Measurements from ENCODE around the gene MICOS13. TPM values are rescaled to one million over a fixed set of nuclear protein-coding genes. Genes with fewer than 3 reads are reported as not detected.

MICOS13 gene
- total RNA-seq, 4 donors from 2014 or later, result 43.6 to 65.5 (median 54.1) TPM

- peak in 1 of 2 donors; percentile 86 for DNase-seq (ENCODE audit: low spot score in 2 of 2)
- no peak overlapping the region for H3K4me3 ChIP-seq (ENCODE audit: low read depth, poor library complexity, severe bottlenecking)
- intact Hi-C loops (cut with DNase I; ENCODE audit: low total_unique reads), result no loop called here
- TF ChIP-seq POLR2A (IDR thresholded peaks at IDR 0.05), result no peak
- TF ChIP-seq CTCF (IDR thresholded peaks at IDR 0.05), result no peak
- WGBS, 2 donors, result 86 to 87% methylated on average over 34 to 35 of the region's 39 CpGs
Measured at GRCh38 chr19:5693195-5694166, 13.2 kb upstream of the MICOS13 start.

- 75 to 77% methylated on average over 7 of the region's 7 CpGs for WGBS, 2 donors
- TF ChIP-seq CTCF (IDR thresholded peaks at IDR 0.05) (no peak), POLR2A (IDR thresholded peaks at IDR 0.05) (no peak)
- H3K4me3 ChIP-seq (ENCODE audit: low read depth, poor library complexity, severe bottlenecking), result no peak overlapping the region
- intact Hi-C loops (cut with DNase I; ENCODE audit: low total_unique reads), result no loop called here
- no peak for DNase-seq (ENCODE audit: low spot score in 2 of 2)
Measured at GRCh38 chr19:5692723-5693194, 12.4 kb upstream of the MICOS13 start.

- TF ChIP-seq CTCF (IDR thresholded peaks at IDR 0.05), result no peak
- TF ChIP-seq POLR2A (IDR thresholded peaks at IDR 0.05), result no peak
- no peak overlapping the region for H3K4me3 ChIP-seq (ENCODE audit: low read depth, poor library complexity, severe bottlenecking)
- WGBS, 2 donors, result 45 to 52% methylated on average over 33 to 42 of the region's 42 CpGs
- intact Hi-C loops (cut with DNase I; ENCODE audit: low total_unique reads), result no loop called here
- peak in 1 of 2 donors; percentile 85 for DNase-seq (ENCODE audit: low spot score in 2 of 2)
Measured at GRCh38 chr19:5691822-5692722, 11.8 kb upstream of the MICOS13 start.

GRCh38 chr19:5690955-5691821 is 10.9 kb upstream of the MICOS13 start:
- H3K4me3 ChIP-seq (ENCODE audit: low read depth, poor library complexity, severe bottlenecking), result peak overlapping the region; percentile 96
- TF ChIP-seq CTCF (IDR thresholded peaks at IDR 0.05) (no peak), POLR2A (IDR thresholded peaks at IDR 0.05) (no peak)
- intact Hi-C loops (cut with DNase I; ENCODE audit: low total_unique reads), result no loop called here
- 6 to 9% methylated on average over 50 to 53 of the region's 54 CpGs for WGBS, 2 donors
- DNase-seq (ENCODE audit: low spot score in 2 of 2), result peak in 1 of 2 donors; percentile 93
